Neural cell (in vitro differentiated cells): ENCODE results near the gene ETF1.

Experiments
- CTCF ChIP-seq: fragments of 450-650 bp; IDR thresholded peaks from 2 replicates; pipeline ENCODE4 v1.5.1; 2014; ENCODE audit warnings: antibody characterized with exemption, mild to moderate bottlenecking, moderate library complexity; ENCODE audit not compliant: poor library complexity, severe bottlenecking
- EP300 ChIP-seq: fragments of 450-650 bp; conservative IDR thresholded peaks from 2 replicates; pipeline ENCODE4 v1.6.1; 2014; ENCODE audit warnings: antibody characterized with exemption, mild to moderate bottlenecking, moderate library complexity; ENCODE audit not compliant: poor library complexity, severe bottlenecking
- EZH2 ChIP-seq: fragments of 200-600, 300-800 bp; shearing (Covaris generic), sonication (generic); IDR thresholded peaks from 2 replicates; pipeline ENCODE4 v1.6.1; 2014; ENCODE audit warnings: antibody characterized with exemption, low read length, borderline replicate concordance, mild to moderate bottlenecking; ENCODE audit not compliant: insufficient read depth, poor library complexity, severe bottlenecking
- MXI1 ChIP-seq: fragments of 450-650 bp; conservative IDR thresholded peaks from 2 replicates; pipeline ENCODE4 v1.6.1; 2014; ENCODE audit warnings: antibody characterized with exemption, mild to moderate bottlenecking; ENCODE audit not compliant: poor library complexity, severe bottlenecking
- POLR2AphosphoS5 ChIP-seq: IDR thresholded peaks from 2 replicates; pipeline ENCODE4 v1.6.1; 2012
- RAD21 ChIP-seq: fragments of 450-650 bp; conservative IDR thresholded peaks from 2 replicates; pipeline ENCODE4 v1.6.1; 2014; ENCODE audit warnings: antibody characterized with exemption, mild to moderate bottlenecking, moderate library complexity
- REST ChIP-seq: IDR thresholded peaks from 2 replicates; pipeline ENCODE4 v1.6.1; 2012; ENCODE audit warnings: borderline replicate concordance
- SMC3 ChIP-seq: fragments of 450-650 bp; conservative IDR thresholded peaks from 2 replicates; pipeline ENCODE4 v1.6.1; 2014; ENCODE audit warnings: antibody characterized with exemption, mild to moderate bottlenecking, moderate library complexity; ENCODE audit not compliant: poor library complexity
- TAF1 ChIP-seq: IDR thresholded peaks from 2 replicates; pipeline ENCODE4 v1.6.1; 2012; ENCODE audit warnings: low read depth

GRCh38 chr5:138543730-138544104, 681 bp upstream of the ETF1 start:
- TF ChIP-seq CTCF (no peak), MXI1 (no peak), REST (peak; percentile 0), RAD21 (peak; percentile 34), SMC3 (peak; percentile 34), EP300 (no peak), POLR2AphosphoS5 (no peak), TAF1 (peak; percentile 84), EZH2 (no peak)
